Measurements from ENCODE around the gene PARP6. TPM values are rescaled to one million over a fixed set of nuclear protein-coding genes. Genes with fewer than 3 reads are reported as not detected.
A peak's percentile ranks its signal among the peaks of the same experiment; 100 is the strongest.

PARP6 gene
- total RNA-seq, 3 donors from 2014 or later, result 63.9 to 90.4 (median 65.8) TPM

- Histone ChIP-seq H3K27me3 (no peaks in the 10 kb centered on the region), H3K4me3 (no peak overlapping the region), H3K9me3 (no peaks in the 10 kb centered on the region), H3K4me1 (peaks cover 6 to 12% of the 10 kb centered on the region in 2 donors), H3K36me3 (peaks cover 33% of the 10 kb centered on the region), H3K27ac (peak overlapping the region; percentile 33 to 78)
- intact Hi-C loops (cut with DNase I; ENCODE audit: low total_unique reads), result loop anchor here (10.0 kb wide), 1 partner anchor 70 kb away; the partner anchor contains the start of gene PARP6
- TF ChIP-seq POLR2A (IDR thresholded peaks at IDR 0.05) (no peak), CTCF (IDR thresholded peaks at IDR 0.05) (no peak), POLR2AphosphoS5 (IDR thresholded peaks at IDR 0.05) (no peak)
- no peak for DNase-seq (ENCODE audit: low spot score in 2 of 2)
Measured at GRCh38 chr15:72205273-72205672, 67.1 kb downstream of the PARP6 start.

GRCh38 chr15:72203507-72203837 is 68.9 kb downstream of the PARP6 start:
- Histone ChIP-seq H3K36me3 (peaks cover 33% of the 10 kb centered on the region), H3K27ac (peak overlapping the region; percentile 72 to 78), H3K27me3 (no peaks in the 10 kb centered on the region), H3K4me3 (no peak overlapping the region), H3K9me3 (no peaks in the 10 kb centered on the region), H3K4me1 (peaks cover 6 to 12% of the 10 kb centered on the region in 2 donors)
- DNase-seq (ENCODE audit: low spot score in 2 of 2), result peak; percentile 66 to 89
- TF ChIP-seq POLR2A (IDR thresholded peaks at IDR 0.05) (no peak), POLR2AphosphoS5 (IDR thresholded peaks at IDR 0.05) (peak in 2 of 3 donors; percentile 45 to 46)
- intact Hi-C loops (cut with DNase I; ENCODE audit: low total_unique reads), result loop anchor here (10.0 kb wide), 1 partner anchor 71 kb away; the partner anchor contains the start of gene PARP6

- Histone ChIP-seq H3K27ac (peak overlapping the region; percentile 72 to 78), H3K4me3 (no peak overlapping the region), H3K4me1 (peaks cover 6 to 12% of the 10 kb centered on the region in 2 donors), H3K36me3 (peaks cover 31% of the 10 kb centered on the region), H3K27me3 (no peaks in the 10 kb centered on the region), H3K9me3 (no peaks in the 10 kb centered on the region)
- intact Hi-C loops (cut with DNase I; ENCODE audit: low total_unique reads), result loop anchor here (10.0 kb wide), 1 partner anchor 72 kb away; the partner anchor contains the start of gene PARP6
- TF ChIP-seq POLR2A (IDR thresholded peaks at IDR 0.05), result no peak
- DNase-seq (ENCODE audit: low spot score in 2 of 2), result no peak
Measured at GRCh38 chr15:72202801-72203506, 69.4 kb downstream of the PARP6 start.

- DNase-seq (ENCODE audit: low spot score in 2 of 2), result no peak
- no peak overlapping the region for H3K4me3 ChIP-seq
- peak overlapping the region; percentile 72 to 78 for H3K27ac ChIP-seq
- H3K36me3 ChIP-seq, result peaks cover 25% of the 10 kb centered on the region
- H3K9me3 ChIP-seq, result no peaks in the 10 kb centered on the region
- no peak for TF ChIP-seq POLR2AphosphoS5 (IDR thresholded peaks at IDR 0.05)
- TF ChIP-seq CTCF (IDR thresholded peaks at IDR 0.05), result no peak
- H3K27me3 ChIP-seq, result no peaks in the 10 kb centered on the region
- peaks cover 6 to 12% of the 10 kb centered on the region in 2 donors for H3K4me1 ChIP-seq
- intact Hi-C loops (cut with DNase I; ENCODE audit: low total_unique reads), result loop anchor here (10.0 kb wide), 1 partner anchor 72 kb away; the partner anchor contains the start of gene PARP6
Measured at GRCh38 chr15:72202302-72202701, 70.1 kb downstream of the PARP6 start.

- DNase-seq (ENCODE audit: low spot score in 2 of 2), result no peak
- no peak overlapping the region for H3K4me3 ChIP-seq
- intact Hi-C loops (cut with DNase I; ENCODE audit: low total_unique reads), result loop anchor here (10.0 kb wide), 1 partner anchor 73 kb away; the partner anchor contains the start of gene PARP6
- no peaks in the 10 kb centered on the region for H3K27me3 ChIP-seq
- peaks cover 6 to 12% of the 10 kb centered on the region in 2 donors for H3K4me1 ChIP-seq
- TF ChIP-seq CTCF (IDR thresholded peaks at IDR 0.05) (no peak), POLR2AphosphoS5 (IDR thresholded peaks at IDR 0.05) (no peak), POLR2A (IDR thresholded peaks at IDR 0.05) (no peak)
- peak overlapping the region in 1 of 2 donors; percentile 63 for H3K27ac ChIP-seq
- peaks cover 16% of the 10 kb centered on the region for H3K36me3 ChIP-seq
- no peaks in the 10 kb centered on the region for H3K9me3 ChIP-seq
Measured at GRCh38 chr15:72201391-72201921, 70.9 kb downstream of the PARP6 start.

Measured in breast epithelium (tissue), 4 donors.